ENCODE results near the gene PLPP7.

The PLPP7 gene

GRCh38 chr9:131282688-131283422 lies 6.7 kb upstream of the PLPP7 start:
- DNase-seq, result peak; percentile 11

- no peak for DNase-seq
Measured at GRCh38 chr9:131284856-131285255, 4.7 kb upstream of the PLPP7 start.

- DNase-seq, result no peak
Measured at GRCh38 chr9:131287359-131287758, 2.2 kb upstream of the PLPP7 start.

- no peak for DNase-seq
Measured at GRCh38 chr9:131288217-131288616, 1.3 kb upstream of the PLPP7 start.

GRCh38 chr9:131290036-131290766 lies 678 bp downstream of the PLPP7 start:
- no peak for DNase-seq

- no peak for DNase-seq
Measured at GRCh38 chr9:131290767-131291370, 1.3 kb downstream of the PLPP7 start.

- DNase-seq, result no peak
Measured at GRCh38 chr9:131291795-131292315, 2.3 kb downstream of the PLPP7 start.

- DNase-seq, result no peak
Measured at GRCh38 chr9:131292937-131293336, 3.4 kb downstream of the PLPP7 start.

GRCh38 chr9:131296460-131296859 lies 6.9 kb downstream of the PLPP7 start:
- no peak for DNase-seq

GRCh38 chr9:131296906-131297500 lies 7.5 kb downstream of the PLPP7 start:
- DNase-seq, result no peak

GRCh38 chr9:131297903-131298302 lies 8.4 kb downstream of the PLPP7 start:
- DNase-seq, result no peak

GRCh38 chr9:131298341-131298740 lies 8.8 kb downstream of the PLPP7 start:
- no peak for DNase-seq

- DNase-seq, result no peak
Measured at GRCh38 chr9:131298816-131299215, 9.3 kb downstream of the PLPP7 start.

- DNase-seq, result no peak
Measured at GRCh38 chr9:131299346-131299960, 9.9 kb downstream of the PLPP7 start.

GRCh38 chr9:131299961-131300347 lies 10.4 kb downstream of the PLPP7 start:
- no peak for DNase-seq

GRCh38 chr9:131300444-131300843 lies 10.9 kb downstream of the PLPP7 start:
- no peak for DNase-seq

GRCh38 chr9:131302244-131303075 lies 12.9 kb downstream of the PLPP7 start:
- no peak for DNase-seq

- DNase-seq, result no peak
Measured at GRCh38 chr9:131303381-131304321, 14.1 kb downstream of the PLPP7 start.

GRCh38 chr9:131304676-131305355 lies 15.3 kb downstream of the PLPP7 start:
- no peak for DNase-seq

- DNase-seq, result no peak
Measured at GRCh38 chr9:131306397-131307004, 17.0 kb downstream of the PLPP7 start.

Data from NCI-H1105 treated with DMSO at 0.1 percent for 48 hours (cell line).